Gastrocnemius medialis (tissue), 4 donors: ENCODE results near the gene CADPS.

Experiments used
- CTCF ChIP-seq, 5 experiments: fragments of 450-650 bp in 3 of 5; fragments of 200-600 bp in 2 of 5; sonication (generic) in 2 of 5; IDR thresholded peaks in 4 of 5; conservative IDR thresholded peaks in 1 of 5; 1 replicate in 4 of 5; 2 replicates in 1 of 5; pipeline ENCODE4 v1.5.1; 2016 to 2019; ENCODE audit warnings: antibody characterized with exemption in 5 of 5, mild to moderate bottlenecking in 3 of 5, moderate library complexity in 3 of 5
- POLR2A ChIP-seq, 2 donors: fragments of 450-650 bp; IDR thresholded peaks; one replicate each; pipeline ENCODE4 v1.6.1; 2017; ENCODE audit warnings: antibody characterized with exemption in 2 of 2, mild to moderate bottlenecking in 2 of 2, moderate library complexity in 2 of 2

DNA sequence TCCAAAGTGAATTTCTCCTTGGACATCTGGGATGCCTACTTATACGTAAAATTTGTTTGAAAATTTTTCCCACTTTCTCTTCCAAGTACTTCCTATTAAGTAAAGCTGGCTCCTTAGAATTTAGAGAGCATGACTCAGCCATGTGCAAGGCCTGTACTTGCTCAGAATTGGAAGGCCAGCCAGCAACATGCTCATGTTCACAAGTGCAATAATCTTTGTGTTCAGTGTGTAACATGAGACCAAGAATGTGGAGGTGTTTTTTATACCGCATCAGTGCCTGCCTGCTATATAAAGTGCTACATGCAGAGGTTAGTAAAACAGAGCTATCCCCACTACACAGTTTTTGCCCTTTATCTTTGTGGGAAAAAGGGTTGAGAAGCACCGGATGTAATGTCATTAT, 349.9 kb downstream of the CADPS start:
- TF ChIP-seq CTCF (IDR thresholded peaks at IDR 0.05 in 4 of 5, conservative IDR thresholded peaks at IDR 0.05 in 1 of 5) (no peak), POLR2A (IDR thresholded peaks at IDR 0.05) (no peak)
